DMS 273 treated with DMSO at 0.1 percent for 48 hours (cell line): Measurements from ENCODE around the gene REC114.
"Not testable (repeated sequence)": the region's sequence is repeated elsewhere in the genome, so short reads cannot be mapped to it uniquely, and the experiment has no call there.

Experiments used
- DNase-seq: peaks from one replicate; lab custom pipeline; 2025; lab: John Stamatoyannopoulos, UW

Gene REC114

GRCh38 chr15:73442968-73443367, at the start of gene REC114:
Gene REC114, plus strand, starts transcription at chr15:73443164. Its CDS starts 22 bp downstream, at chr15:73443186.
- no peak for DNase-seq

- DNase-seq: no peak
These were observed 49.6 kb upstream of the REC114 start for GRCh38 chr15:73393336-73393735.

- peak; percentile 5 for DNase-seq
These were observed 48.2 kb upstream of the REC114 start for GRCh38 chr15:73394782-73395181.

- no peak for DNase-seq
These were observed 47.3 kb upstream of the REC114 start for GRCh38 chr15:73395671-73396070.

- DNase-seq: no peak
These were observed 45.5 kb upstream of the REC114 start for GRCh38 chr15:73397461-73397860.

- DNase-seq: no peak
These were observed 44.1 kb upstream of the REC114 start for GRCh38 chr15:73398861-73399260.

GRCh38 chr15:73400222-73400621, 42.7 kb upstream of the REC114 start:
- DNase-seq: not testable (repeated sequence)

GRCh38 chr15:73403171-73403570, 39.8 kb upstream of the REC114 start:
- no peak for DNase-seq

- DNase-seq: no peak
These were observed 28.1 kb upstream of the REC114 start for GRCh38 chr15:73414876-73415275.

GRCh38 chr15:73424506-73424905, 18.5 kb upstream of the REC114 start:
- DNase-seq: no peak

- no peak for DNase-seq
These were observed 17.5 kb upstream of the REC114 start for GRCh38 chr15:73425510-73425909.

GRCh38 chr15:73426323-73426994, 16.5 kb upstream of the REC114 start:
- DNase-seq: no peak

- DNase-seq: not testable (repeated sequence)
These were observed 11.6 kb upstream of the REC114 start for GRCh38 chr15:73431329-73431728.

GRCh38 chr15:73433873-73434272, 9.1 kb upstream of the REC114 start:
- DNase-seq: no peak

- DNase-seq: no peak
These were observed 6.4 kb upstream of the REC114 start for GRCh38 chr15:73436613-73437012.

- no peak for DNase-seq
These were observed 5.3 kb upstream of the REC114 start for GRCh38 chr15:73437543-73438109.

GRCh38 chr15:73438651-73439050, 4.3 kb upstream of the REC114 start:
- no peak for DNase-seq

GRCh38 chr15:73440571-73440970, 2.4 kb upstream of the REC114 start:
- DNase-seq: no peak

- DNase-seq: peak; percentile 3
These were observed 543 bp upstream of the REC114 start for GRCh38 chr15:73442421-73442820.

- not testable (repeated sequence) for DNase-seq
These were observed 4.5 kb downstream of the REC114 start for GRCh38 chr15:73447471-73447870.

GRCh38 chr15:73448158-73448758, 5.3 kb downstream of the REC114 start:
- DNase-seq: not testable (repeated sequence)

- DNase-seq: not testable (repeated sequence)
These were observed 7.0 kb downstream of the REC114 start for GRCh38 chr15:73449980-73450379.

GRCh38 chr15:73454096-73454495, 11.1 kb downstream of the REC114 start:
- no peak for DNase-seq
